ENCODE results near the gene SEBOX.

Gene SEBOX

GRCh38 chr17:28364665-28365363, at the start of gene SEBOX:
Gene SEBOX, minus strand, starts transcription at chr17:28365199. Its CDS starts 48 bp downstream, at chr17:28365151.
- DNase-seq: no peak

DNA sequence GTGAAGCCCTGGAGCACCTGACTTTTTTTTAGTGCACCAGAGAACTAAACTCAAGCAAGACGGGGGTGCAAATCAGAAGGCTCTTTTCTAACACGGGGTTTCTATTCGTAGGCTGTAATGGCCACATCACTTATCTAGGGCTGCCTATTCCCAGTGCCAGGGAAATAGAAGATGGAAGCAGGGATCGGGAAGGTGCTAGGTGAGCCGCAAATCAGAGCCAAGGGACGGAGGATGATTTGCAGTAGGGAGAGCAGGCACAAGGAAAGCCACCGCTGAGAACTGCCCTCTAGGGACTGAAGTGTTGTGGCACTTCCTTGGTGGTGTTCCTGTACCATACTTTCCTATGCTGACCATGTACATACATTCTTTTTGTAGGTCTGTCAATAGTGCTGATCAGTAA, 48.8 kb upstream of the SEBOX start:
- no peak for DNase-seq

DNA sequence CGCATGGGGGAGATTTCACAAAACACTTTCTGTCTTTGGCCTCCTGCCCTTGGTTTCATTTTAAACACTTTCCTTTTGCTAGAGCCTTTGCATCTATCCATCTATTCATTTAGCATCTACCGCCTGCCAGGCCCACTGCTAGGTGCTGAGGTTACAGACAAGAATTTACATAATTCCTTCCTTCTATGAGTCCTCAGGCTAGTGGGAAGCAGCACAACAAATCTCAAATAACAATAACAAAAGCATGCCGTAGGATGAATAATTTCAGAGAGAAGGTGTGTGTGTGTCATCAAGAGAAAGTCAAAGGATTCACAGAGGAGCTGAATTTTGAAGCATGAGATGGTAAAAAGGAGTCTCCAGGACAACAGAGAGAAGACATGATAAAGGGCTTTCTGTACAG, 47.1 kb upstream of the SEBOX start:
- DNase-seq: no peak

- no peak for DNase-seq
These were observed 42.9 kb upstream of the SEBOX start for GRCh38 chr17:28407974-28408306.

- DNase-seq: no peak
These were observed 42.4 kb upstream of the SEBOX start for GRCh38 chr17:28407130-28407973.

GRCh38 chr17:28406473-28406814, 41.4 kb upstream of the SEBOX start:
- peak in 3 of 51 donors; percentile 15 to 73 (median 29) for DNase-seq

DNA sequence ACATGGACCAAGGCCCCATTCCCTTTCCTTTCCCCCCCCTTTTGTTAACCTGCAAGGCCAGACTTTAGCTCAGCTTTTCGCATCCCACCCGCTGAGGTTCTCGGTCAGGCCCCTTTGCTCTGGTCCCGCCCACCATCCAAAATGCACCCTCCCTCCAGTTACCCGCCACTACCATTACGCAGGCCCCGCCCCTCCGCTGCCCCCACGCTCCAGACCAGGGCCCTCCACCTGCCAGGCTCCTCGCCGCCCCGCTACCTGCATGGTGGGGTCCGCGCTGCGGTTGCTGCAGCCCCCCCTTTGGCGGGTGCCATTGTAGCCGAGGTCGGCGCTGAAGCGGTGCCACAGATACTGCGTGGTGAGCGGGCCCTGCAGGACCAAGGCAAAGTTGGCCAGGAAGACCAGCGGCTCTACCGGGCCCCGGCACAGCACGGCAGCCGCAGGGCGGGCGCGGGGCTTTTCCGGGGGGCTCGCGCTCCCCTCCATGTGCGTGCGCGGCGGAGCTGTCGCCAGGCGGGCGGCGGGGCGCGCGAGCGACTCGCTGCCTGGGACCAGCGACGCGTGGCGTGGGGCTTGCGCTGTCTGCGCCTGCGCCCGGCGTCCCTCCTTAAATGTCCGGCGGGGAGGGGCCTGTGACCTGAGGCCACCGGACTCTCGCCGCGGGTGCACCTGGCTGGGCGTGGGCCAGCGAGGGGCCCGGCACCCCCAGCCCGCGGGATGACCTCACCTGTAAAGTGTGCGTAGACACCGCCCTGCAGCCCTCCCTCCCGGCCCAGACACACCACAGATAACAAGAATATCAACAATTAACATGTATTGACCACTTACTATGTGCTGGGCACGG, 40.9 kb upstream of the SEBOX start, which contains the start of gene SLC46A1:
SLC46A1 (minus strand) TSS at position 581 of the 841 bp plus-strand sequence; CDS start at position 483, 98 bp downstream.
- DNase-seq: peak in 41 of 51 donors; percentile 19 to 80 (median 50)

- DNase-seq: peak in 10 of 51 donors; percentile 8 to 41 (median 28)
These were observed 40.0 kb upstream of the SEBOX start for GRCh38 chr17:28404812-28405570.

DNA sequence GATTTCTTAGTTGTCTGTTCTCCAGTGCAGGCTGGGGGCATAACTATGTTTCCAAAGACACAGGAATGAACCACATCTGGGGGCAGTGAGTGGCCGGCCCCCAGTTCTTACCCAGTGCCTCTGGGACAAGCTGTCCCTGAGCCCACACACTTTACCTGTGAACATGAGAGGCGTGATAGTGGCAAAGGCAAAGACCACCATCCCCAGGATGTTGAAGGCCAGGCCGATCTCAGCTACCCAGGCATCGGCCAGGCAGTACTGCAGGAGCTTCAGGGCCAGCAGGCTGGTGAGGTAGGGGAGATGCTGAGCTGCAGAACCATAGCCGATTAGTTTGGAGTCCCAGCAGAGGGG, 39.4 kb upstream of the SEBOX start:
- no peak for DNase-seq

DNA sequence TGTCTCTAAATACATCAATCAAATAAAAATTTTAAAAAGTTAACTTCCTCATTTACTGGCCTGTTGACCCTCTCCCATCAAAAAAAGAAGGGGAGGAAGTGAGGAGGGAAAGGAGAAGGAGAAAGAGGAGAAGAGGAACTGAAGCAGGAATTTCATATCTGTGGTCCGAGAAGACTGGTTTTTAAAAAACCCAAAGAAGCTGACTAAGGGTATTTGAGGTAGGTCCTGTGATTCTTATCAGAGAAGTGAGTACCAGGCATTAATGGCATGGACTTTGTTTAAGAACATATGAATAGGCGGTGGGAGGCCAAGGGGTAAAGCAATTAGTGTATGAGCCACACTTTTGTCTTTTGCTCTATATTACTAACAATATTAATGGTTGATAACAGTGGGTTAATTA, 39.0 kb upstream of the SEBOX start:
- no peak for DNase-seq

- DNase-seq: no peak
These were observed 37.8 kb upstream of the SEBOX start for GRCh38 chr17:28402844-28403243.

DNA sequence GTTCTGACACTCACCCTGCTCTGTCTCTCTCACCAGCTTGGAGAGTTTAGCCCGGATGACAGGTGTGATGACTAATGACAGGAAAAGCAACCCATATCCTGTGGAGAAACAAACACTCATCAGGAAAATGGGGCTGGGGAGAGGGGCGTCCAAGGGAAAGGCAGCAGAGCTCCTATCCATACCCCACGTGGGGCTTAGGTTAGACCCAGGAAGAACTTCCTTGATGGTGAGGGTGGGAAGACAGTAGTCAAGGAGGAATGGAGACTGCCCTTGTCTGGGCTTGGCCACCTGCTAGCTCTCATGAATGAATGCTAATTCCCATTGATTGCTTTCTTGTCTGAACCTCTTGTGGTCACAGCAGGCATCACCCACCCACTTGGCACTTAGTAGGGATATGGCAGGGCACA, 37.2 kb upstream of the SEBOX start:
- DNase-seq: no peak

DNA sequence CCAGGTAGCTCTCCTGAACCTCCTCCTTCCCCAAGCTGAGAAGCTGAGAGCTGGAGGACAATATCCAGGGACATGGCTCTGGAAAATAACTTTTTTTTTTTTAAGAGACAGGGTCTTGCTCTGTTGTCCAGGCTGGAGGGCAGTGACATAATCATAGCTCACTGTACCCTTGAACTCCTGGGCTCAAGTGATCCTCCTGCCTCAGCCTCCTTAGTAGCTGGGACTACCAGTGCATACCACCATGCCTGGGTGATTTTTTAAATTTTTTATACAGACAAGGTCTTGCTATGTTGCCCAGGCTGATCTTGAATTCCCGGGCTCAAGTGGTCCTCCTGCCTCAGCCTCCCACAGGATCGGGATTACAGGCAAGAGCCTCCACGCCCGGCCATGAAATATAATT, 34.8 kb upstream of the SEBOX start:
- DNase-seq: no peak

GRCh38 chr17:28398280-28398981, 33.4 kb upstream of the SEBOX start:
- DNase-seq: no peak

DNA sequence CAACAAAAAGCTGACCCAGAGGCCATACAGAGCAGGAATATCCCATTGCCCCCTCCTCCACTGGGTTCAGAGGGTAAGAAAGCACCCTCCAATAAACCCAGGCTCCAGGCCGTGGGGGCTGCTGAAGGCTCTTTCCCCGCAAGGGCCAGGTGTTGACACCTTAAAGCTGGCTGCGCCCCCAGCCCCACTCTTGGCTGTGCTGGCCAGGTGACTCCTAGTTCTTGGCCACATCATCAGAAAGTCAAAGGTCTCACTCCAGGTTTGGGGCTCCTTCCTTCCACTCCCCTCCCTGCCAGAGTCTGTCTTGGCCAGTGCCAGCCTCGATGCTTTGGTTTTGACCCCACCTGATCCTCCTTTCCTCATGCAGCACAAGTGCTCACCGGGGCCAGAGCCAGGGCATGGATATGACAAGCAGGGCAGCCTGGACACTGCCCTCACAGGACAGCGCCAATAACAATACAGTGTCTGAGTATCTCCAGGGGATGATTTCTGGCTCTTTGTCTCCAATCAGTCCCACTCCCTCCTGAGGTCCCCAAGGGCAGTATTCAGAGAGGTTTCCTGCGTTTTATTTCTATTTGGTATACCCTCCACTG, 32.8 kb upstream of the SEBOX start:
- no peak for DNase-seq

DNA sequence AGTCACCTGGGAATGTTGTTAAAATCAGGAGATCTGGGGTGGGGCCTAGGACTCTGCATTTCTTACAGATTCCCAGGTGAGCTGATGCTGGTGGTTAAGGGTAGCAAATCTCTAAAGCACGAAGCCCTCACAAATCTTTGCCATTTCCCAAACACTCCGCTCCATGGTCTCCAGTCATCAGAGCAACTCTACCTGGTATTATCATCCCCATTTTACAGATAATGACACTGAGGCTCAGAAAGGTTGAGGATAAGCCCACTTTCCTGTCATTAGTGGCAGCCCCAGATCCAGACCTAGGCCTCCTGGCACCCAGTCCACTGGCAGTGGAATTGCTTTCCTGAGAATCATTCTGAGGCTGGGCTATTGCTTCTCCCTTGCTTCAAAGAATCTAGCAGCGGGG, 32.3 kb upstream of the SEBOX start:
- DNase-seq: no peak

- no peak for DNase-seq
These were observed 31.7 kb upstream of the SEBOX start for GRCh38 chr17:28396635-28397239.

- DNase-seq: no peak
These were observed 31.0 kb upstream of the SEBOX start for GRCh38 chr17:28395968-28396367.

DNA sequence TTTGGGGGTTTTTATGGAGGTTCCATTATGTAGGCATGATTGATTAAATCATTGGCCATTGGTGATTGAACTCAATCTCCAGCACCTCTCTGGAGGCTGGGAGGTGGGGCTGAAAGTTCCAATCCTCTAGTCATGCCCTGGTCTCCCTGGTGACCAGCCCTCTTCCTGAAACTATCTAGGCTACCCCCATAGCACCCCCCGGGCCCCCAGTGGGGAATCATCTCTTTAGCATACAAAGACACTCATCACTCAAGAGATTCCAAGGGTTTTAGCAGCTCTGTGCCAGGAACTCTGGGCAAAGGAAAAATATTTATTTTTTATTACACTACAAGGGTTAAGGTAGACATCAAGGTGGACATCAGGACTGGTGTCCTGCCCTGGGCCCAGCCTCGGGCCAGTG, 30.4 kb upstream of the SEBOX start:
- no peak for DNase-seq

All from hypothalamus (tissue), 51 donors.